Hematopoietic multipotent progenitor cell (in vitro differentiated cells): ENCODE measurements around the gene CPSF3. TPM values are rescaled to one million over a fixed set of nuclear protein-coding genes. Genes with fewer than 3 reads are reported as not detected.

Experiments used
- DNase-seq, 3 donors: peaks; one replicate each; pipeline ENCODE4 v3.0.0-alpha.2; 2011 to 2015; ENCODE audit warnings: low read depth in 2 of 3, low spot score in 2 of 3
- total RNA-seq: library from RNA; depleted of rRNA; stranded (reverse); fragments of >200 nt; gene quantifications from one replicate; pipeline ENCODE4 v1.2.3, GENCODE V29; 2012

CPSF3 gene
- total RNA-seq, 1 donor: 31.5 TPM

DNA sequence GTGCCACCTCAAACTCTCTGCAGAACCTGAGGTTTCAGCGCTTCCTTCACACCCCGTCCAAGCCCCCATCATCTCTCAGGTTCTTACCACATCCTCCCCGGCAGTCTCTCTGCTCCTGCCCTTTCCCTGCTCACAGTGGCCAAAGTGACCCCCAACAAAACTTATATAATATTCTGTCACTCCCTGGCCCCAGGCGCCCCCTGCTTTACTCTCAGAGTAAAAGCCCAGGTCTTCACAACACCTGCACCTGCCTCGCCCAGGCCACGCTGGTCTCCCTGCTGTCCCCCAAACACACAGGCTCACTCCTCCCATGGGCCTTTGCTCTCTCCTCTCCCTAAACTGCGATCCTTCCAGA lies 6.5 kb upstream of the CPSF3 start:
- no peak for DNase-seq

DNA sequence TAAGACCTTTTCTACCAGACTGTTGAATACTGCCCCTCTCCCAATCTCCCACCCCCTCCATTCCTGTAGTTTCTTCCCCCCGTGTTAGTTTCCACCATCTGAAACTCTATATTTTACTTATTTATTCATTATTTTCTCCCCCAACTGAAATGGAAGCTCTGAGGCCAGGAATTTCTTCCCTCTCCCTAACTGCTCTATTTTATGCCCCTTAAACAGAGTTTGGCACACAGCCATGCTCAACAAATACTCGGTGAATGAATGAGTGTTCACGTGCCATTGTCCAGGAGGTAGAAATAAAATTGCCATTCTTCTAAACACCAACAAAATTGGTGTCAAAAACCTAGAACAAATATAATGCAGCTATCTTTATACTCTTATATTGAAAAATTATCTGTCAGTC lies 5.7 kb upstream of the CPSF3 start:
- DNase-seq: no peak

DNA sequence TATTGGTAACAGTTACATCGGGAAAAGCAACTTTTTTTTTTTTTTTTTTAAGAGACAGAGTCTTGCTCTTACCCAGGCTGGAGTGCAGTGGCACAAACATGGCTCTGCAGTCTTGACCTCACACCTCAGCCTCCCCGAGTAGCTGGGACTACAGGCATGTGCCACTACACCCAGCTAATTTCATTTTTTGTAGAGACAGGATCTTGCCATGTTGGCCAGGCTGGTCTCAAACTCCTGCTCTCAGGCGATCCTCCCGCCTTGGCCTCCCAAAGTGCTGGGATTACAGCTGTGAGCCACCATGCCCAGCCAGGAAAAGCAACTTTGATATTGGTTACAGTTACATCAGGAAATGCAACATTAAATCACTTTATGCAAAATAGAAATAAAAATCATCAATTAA lies 4.7 kb upstream of the CPSF3 start:
- no peak for DNase-seq

DNA sequence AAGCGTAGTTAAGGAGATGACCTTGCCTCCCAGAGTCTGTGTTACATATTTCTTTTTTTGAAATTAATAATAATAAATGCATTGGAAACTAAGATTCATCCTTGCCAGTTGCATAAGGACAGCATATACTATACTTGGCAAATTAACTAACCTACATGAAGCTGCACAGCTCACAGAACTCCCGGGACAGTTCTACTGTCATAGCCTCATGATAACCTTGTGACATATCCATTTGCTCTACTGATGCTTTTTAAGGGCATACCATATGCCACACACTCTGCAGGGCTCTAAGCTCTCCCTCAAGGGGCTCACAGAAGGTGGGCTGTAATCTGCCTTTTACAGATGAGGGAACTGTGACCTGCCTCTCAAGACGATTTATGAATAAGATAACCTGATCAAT lies 3.9 kb upstream of the CPSF3 start:
- DNase-seq: no peak

DNA sequence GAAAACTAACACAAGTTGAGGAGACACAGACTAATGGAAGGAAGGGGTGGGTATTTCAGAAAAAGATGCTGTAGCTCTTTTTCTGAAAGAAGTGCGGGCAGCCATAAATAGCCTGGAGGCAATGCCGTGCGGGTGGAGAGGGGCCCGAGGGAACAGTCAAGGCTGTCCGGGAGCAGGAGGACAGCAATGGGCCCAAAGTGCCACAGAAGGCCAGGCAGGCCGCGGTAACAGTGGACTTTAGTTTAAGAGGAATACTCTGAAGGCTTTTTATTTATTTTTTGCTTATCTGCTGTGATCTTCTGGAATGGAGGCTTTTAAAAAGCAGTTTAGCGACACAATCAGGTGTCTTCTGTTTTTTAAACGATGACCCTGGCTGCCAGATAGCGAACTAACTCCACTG lies 3.0 kb upstream of the CPSF3 start:
- DNase-seq: no peak

DNA sequence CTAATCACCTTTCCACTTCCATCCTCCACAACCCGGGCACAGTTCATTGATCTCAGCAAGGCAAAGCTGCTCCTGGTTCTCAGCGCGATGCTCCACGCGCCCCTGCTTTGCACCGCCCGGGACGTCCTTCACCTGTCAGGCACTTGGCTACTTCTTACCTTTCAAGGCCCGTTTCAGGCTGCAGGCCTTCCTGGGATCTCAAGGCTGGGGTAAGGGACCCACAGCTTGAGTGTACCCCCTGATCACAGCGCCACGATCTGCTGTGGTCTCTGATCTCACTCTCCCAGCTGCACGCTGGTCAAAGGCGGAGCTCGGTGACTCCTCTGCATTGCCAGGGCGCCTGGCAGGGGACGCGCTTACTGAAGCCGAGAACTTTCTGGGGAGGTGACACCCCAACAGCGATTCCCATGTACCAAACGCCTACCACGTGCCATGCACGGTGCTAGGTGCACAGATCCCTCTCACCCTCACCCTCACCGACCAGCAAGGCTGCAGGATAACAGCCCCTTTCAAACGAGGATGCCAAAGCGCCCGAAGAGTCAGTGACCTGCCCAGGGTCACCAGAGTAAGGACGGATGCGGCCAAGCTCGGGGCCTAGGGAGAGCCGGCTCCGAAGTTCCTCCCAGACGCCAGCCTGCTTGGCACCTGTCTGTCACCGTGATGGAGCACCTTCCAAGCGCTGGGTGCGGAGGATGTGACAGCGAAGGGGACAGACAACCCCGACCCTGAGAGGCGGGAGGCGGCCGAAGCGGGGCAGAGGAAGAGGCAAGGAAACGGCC lies 944 bp upstream of the CPSF3 start:
- DNase-seq: peak; percentile 16 to 27 (median 25)

DNA sequence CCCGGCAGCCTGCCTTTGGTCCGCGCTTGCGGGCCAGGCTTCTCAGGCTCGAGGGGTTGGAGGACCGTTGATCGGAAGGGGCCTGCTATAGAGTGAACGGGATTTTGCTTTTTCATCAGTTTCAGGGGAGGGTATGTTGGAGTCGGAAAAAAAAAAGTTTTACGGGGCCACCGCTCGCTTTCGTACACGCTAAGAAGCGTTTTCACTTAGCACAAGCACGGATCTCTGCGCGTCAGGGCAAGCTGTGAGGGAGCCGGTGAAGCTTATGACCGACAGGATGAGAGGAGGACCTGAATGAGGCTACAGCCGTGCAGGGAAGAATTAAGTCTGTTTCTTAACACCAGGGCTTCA lies 443 bp downstream of the CPSF3 start:
- DNase-seq: no peak

DNA sequence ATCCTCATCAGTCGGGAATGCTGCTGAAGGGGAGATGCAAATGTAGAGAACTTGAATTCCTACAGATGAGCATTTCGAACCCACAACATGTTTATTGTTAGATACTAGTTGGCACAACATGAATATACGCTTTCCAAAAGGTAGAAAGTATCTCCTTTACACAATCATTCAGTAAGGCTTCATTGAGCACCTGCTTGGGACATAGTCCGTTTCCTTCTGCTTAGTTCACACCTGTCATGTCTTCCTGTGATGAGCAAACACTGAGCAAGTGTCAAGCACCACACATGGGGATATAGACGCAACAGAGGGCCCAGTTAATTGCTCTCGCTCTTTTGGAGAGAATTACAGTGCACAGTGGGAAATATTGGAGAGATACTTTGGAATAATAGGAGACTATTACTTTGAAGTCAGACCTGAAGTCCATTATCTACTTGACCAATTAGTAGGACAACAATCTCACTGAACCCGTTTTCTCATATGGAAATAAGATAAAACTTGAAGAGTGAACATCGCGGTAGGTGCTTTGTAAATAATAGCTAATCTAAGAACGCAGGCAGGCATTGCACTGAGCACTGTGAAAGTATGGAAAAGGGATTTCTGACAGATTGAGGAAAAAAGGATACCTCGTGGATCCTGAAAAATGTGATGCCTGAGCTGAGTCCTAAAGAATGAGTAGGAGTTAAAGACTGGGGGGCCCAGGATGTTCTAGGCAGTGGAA lies 1.2 kb downstream of the CPSF3 start:
- peak in 1 of 3 donors; percentile 5 for DNase-seq

DNA sequence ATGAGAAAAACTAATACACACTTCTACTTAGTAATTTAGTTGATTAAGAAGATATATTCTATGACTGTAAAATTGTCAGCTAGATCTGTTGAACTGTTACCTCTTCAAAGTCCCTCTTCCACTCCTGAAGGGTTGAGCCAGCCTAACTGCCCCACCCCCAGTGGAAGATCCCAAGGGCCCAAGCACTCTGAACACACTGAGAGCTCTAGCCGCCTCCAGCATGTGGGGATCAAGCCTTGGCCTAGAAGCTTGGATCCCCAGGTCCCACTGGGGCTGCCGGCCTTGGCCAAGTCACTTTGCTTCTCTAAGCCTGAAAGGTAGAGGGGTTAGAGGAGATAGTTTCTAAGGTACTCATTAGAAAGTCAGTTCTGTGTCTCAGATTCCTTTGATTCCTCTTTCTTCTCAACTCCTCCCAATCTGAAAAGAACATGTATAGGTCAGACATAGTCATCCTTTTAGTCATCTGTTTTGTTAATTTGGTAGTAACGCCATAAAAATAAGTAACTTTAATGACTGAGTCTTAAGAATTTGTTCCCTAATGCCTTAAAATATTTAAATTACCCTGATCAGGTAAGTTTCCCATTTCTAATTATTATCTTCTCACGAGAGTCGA lies 5.6 kb downstream of the CPSF3 start:
- no peak for DNase-seq

DNA sequence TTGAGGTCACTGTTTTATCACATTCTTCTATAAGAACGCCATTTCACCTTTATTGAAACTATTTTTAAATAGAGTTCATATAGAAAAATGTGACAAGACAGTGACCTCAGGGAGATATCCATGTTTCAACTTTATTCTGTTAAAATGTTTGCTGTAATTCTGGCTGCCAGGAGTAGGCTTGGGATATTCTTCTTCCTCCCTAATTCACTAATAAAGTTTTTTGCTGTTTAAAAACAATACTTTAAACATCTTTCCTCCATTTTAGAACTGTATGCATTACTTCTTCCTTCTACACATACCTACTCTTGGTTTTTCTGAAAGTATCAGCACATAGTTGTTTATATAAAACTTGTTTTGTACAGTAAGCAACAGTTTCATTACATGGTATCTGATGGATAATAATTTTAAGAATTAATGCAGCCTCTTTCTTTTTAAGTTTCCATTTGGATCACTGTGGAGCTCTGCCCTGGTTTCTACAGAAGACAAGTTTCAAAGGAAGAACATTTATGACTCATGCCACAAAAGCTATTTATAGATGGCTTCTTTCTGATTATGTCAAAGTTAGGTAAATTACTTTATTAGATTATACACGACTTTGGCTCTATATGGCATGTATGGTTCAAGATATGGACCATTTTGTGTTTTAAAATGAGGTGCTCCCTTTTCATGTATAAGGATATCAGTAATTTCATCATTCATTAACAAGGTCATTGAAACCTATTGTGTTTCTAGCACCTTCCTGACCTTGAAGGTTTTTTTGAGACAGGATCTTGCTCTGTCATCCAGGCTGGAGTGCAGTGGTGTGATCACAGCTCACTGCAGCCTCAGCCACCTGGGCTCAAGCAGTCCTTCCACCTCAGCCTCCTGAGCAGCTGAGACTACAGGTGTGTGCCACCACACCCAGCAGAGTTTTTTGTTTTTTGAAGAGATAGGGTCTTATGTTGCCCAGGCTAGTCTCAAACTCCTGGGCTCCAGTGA lies 7.2 kb downstream of the CPSF3 start:
- no peak for DNase-seq

DNA sequence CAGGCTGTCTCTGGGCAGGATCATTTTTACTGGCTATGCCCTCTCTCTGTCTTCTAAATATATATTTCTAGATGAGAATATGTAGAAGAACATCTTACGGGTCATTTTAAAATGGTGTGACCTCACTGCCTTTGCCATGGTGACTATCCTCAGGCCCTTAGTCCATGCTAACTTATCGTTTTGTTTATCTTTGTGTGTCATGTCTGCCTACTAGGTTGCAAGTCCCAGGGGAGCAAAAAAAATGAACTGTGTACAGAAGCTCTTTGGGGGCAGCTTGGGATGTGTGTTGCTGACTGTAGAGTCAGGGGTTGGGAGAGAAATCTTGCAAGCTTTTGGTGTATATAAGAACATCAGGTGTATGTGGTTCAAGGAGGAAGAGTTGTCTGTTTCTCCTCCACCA lies 11.0 kb downstream of the CPSF3 start:
- no peak for DNase-seq

DNA sequence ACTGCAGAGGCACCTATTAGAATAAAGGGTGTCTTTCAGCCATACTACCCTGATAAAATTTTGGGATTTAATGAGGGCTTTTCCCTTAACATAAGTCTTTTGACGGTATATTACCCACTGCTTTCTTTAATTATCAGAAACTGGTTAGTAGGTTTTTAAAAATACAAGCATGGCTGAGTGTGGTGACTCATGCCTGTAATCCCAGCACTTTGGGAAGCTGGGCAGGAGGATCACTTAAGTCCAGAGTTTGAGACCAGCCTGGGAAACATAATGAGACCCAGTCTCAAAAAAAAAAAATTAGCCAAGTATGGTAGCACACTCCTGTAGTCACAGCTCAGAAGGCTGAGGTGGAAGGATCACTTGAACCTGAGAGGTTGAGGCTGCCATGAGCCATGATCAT lies 16.1 kb downstream of the CPSF3 start:
- no peak for DNase-seq

DNA sequence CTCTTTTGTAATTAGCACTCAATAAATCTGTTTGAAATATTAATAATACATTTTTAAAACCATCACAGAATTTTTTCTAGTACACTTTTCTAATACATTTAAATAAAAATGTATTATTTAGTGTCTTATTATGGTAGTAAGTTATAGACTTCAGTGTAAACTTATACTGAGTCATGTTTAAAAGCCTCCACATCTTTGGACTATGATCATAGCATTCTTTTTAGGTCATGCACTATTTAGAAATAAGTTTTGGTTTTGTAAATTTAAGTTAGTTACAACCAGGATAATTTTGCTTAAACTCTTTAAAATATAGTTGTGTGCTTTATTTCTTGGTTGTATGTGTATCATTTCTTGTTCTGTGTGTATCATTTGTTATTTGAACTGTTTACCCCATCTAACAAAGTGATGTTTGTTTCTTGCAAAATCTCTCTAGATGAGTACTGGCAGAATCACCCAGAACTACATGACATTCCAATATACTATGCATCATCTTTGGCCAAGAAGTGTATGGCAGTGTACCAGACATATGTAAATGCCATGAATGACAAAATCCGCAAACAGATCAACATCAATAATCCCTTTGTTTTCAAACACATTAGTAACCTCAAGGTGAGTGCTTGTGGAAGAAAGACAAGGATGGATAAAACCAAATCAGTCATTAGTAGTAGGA lies 16.7 kb downstream of the CPSF3 start:
- no peak for DNase-seq

DNA sequence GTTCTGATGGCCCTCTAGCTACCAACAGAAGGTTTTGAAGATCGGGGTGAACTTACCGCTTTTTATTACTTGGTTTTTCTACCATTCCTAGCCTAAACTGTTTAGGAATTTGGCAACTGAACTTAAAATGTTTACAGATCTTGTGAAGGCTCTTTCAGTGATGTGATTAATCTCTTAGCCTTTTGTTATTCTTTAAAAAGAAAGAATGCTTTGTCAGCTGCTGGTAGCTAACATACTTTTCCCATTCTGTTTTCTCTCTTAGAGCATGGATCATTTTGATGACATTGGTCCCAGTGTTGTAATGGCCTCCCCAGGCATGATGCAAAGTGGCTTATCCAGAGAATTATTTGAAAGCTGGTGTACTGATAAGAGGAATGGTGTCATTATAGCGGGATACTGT lies 18.1 kb downstream of the CPSF3 start:
- no peak for DNase-seq

DNA sequence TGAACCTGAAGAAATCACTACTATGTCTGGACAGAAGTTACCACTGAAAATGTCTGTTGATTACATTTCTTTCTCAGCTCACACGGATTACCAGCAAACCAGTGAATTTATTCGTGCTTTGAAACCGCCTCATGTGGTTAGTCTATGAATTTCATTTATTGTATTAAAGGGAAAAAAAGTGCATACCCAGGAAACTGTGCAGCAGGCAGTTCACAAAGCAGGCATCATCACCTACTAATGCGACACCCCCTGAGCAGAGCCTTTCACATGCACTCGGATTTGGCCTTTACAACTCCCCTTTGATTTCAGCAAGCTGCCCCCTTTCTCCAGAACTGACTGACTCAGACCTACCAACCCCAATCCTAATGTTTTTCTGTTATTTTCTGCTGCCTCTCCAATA lies 20.1 kb downstream of the CPSF3 start:
- no peak for DNase-seq

DNA sequence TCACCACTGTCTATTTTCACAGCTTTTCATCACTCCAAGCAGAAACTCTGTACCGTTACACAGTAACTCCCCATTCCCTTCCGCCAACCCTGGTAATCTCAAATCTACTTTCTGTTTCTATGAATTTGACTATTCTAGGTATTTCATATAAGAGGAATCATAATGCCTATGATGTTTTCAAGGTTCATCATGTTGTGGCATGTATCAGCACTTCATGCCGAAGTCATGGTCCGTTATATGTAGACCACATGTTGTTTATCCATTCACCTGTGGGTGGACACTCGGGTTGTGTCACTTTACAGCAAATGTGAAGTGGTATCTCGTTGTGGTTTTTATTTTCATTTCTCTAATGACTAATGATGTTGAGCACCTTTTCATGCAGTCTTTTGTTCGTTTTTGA lies 21.6 kb downstream of the CPSF3 start:
- DNase-seq: no peak

DNA sequence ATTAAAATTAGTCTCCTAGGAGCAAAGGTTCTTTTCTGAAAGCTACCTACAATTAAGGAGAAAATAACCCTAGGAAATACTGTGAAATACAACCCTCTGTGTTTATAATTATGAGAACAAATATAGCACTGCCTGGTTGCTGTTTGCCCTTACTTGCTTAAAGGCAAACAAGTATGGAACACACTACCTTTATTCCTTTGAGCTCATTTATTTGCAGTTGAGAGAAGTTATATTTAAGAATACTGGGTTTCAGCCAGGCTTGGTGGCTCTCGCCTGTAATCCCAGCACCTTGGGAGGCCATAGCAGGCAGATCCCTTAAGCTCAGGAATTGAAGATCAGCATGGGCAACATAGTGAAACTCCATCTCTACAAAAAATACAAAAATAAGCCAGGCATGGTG lies 27.8 kb downstream of the CPSF3 start:
- DNase-seq: no peak

DNA sequence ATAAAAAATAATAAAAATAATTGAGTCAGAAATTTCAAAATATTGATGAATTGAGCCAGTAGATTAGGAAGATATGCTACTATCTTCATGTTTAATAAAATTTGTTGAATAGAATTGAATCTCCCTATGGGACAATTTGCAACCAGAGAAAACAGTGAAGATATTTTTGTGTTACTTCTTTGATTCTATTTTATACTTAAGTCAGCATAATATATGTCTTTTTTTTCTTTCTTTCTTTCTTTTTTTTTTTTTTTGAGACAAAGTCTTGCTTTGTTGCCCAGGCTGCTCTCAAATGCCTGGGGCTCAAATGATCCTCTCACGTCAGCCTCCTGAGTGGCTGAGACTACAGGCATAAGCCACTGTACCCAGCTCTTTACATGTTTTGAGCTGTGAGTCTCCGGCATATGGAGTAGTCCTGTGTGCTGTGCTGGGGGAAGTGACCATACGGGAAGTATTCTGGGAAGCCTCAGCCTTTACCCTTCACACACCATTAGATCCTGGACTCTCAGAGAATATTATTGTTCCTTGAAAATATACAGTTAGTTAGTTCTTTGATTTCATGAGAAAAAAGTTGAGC lies 37.1 kb downstream of the CPSF3 start:
- DNase-seq: no peak

DNA sequence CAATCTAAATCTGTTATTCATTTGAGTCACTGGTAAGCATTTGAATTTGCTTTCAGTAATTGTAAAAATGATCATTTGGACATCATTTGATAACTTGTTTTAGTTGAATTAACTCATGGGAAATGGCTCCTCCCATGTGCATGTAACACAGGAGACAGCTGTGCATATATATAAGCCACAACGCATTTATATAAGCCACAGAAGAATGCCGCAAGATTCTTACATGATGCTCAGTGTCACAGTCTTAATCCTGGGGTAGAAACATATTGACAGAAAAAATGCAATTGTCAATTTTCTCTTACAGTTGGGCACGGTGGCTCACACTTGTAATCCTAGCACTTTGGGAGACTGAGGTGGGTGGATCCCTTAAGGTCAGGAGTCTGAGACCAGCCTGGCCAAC lies 37.6 kb downstream of the CPSF3 start:
- no peak for DNase-seq

DNA sequence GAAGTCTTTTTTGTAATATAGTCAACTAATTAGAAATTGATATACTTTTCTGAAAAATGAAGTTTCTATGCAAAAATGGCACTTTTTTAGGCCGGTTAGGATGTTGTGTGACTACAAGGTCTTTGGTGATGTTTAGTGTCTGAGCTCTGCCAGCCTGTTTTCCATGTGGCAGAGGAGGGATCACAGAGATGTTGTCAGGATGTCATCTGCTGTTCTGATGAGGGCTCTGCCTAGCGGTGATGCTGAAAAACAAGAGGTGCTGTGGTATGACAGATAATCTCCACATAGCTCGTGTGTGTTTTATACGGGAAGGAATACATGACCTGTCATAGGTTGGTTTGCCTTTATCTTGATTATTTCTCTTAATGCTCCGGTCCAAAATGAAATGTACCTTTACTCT lies 38.9 kb downstream of the CPSF3 start:
- DNase-seq: no peak
